Measurements from ENCODE around the gene SEPTIN8. TPM values are rescaled to one million over a fixed set of nuclear protein-coding genes. Genes with fewer than 3 reads are reported as not detected.

The SEPTIN8 gene
- polyA plus RNA-seq, 1 donor (not counting 4 experiments of a cell fraction or from before 2014, with no cell fraction given): 46.4 TPM

GRCh38 chr5:132751971-132752580 lies 25.0 kb downstream of the SEPTIN8 start:
- dilution Hi-C loops (cut with MboI; ENCODE audit: extremely low pct_ligation_motif_present, low sequenced_read_pairs): no loop called here
- Histone ChIP-seq H3K9me1 (ENCODE audit: control insufficient read depth, extremely low read depth, insufficient read depth, low read length) (no peaks in the 10 kb centered on the region), H3K4me3 (ENCODE audit: control insufficient read depth in 2 of 3, extremely low read depth in 1 of 3, insufficient read depth in 2 of 3, low read depth in 1 of 3, low read length in 3 of 3) (no peak overlapping the region), H3K27me3 (ENCODE audit: control insufficient read depth, extremely low read depth, insufficient read depth, low read length) (no peaks in the 10 kb centered on the region), H3K9me3 (ENCODE audit: control insufficient read depth, low read depth, low read length) (no peaks in the 10 kb centered on the region), H2AFZ (ENCODE audit: control insufficient read depth, low read length) (no peak overlapping the region), H3K4me2 (ENCODE audit: control insufficient read depth, extremely low read depth, insufficient read depth, low read depth, low read length) (no peak overlapping the region), H3K9ac (ENCODE audit: control insufficient read depth, extremely low read depth, insufficient read depth, low read length) (no peak overlapping the region), H3K36me3 (ENCODE audit: control insufficient read depth in 2 of 2, extremely low read depth in 1 of 2, insufficient read depth in 2 of 2, low read length in 2 of 2) (peaks cover 0 to under 1% of the 10 kb centered on the region in 2 experiments), H3K4me1 (ENCODE audit: control insufficient read depth, extremely low read depth, insufficient read depth, low read length) (peaks cover under 1% of the 10 kb centered on the region), H3K79me2 (ENCODE audit: control insufficient read depth, insufficient read depth, low read length) (no peaks in the 10 kb centered on the region), H4K20me1 (ENCODE audit: control insufficient read depth, extremely low read depth, insufficient read depth, low read length) (no peaks in the 10 kb centered on the region), H3K27ac (ENCODE audit: control insufficient read depth, insufficient read depth, low read length) (no peak overlapping the region)
- FAIRE-seq: no peak
- DNase-seq (ENCODE audit: low read depth, low spot score): no peak
- no peak for TF ChIP-seq EZH2 (IDR thresholded peaks at IDR 0.05; ENCODE audit: low read length)
- TF ChIP-seq CTCF (optimal IDR thresholded peaks at IDR 0.05 in 1 of 3, IDR thresholded peaks at IDR 0.05 in 1 of 3, conservative IDR thresholded peaks at IDR 0.05 in 1 of 3; ENCODE audit: extremely low read depth in 1 of 3, insufficient read depth in 2 of 3, low read length in 3 of 3): no peak

- H2AFZ ChIP-seq (ENCODE audit: control insufficient read depth, low read length): no peak overlapping the region
- H3K4me2 ChIP-seq (ENCODE audit: control insufficient read depth, extremely low read depth, insufficient read depth, low read depth, low read length): no peak overlapping the region
- no peaks in the 10 kb centered on the region for H3K9me3 ChIP-seq (ENCODE audit: control insufficient read depth, low read depth, low read length)
- no peak overlapping the region for H3K9ac ChIP-seq (ENCODE audit: control insufficient read depth, extremely low read depth, insufficient read depth, low read length)
- no peak for TF ChIP-seq CTCF (optimal IDR thresholded peaks at IDR 0.05 in 1 of 3, IDR thresholded peaks at IDR 0.05 in 1 of 3, conservative IDR thresholded peaks at IDR 0.05 in 1 of 3; ENCODE audit: extremely low read depth in 1 of 3, insufficient read depth in 2 of 3, low read length in 3 of 3)
- no peak for TF ChIP-seq EZH2 (IDR thresholded peaks at IDR 0.05; ENCODE audit: low read length)
- DNase-seq (ENCODE audit: low read depth, low spot score) (no peak), FAIRE-seq (no peak)
- peaks cover 2% of the 10 kb centered on the region for H3K4me1 ChIP-seq (ENCODE audit: control insufficient read depth, extremely low read depth, insufficient read depth, low read length)
- H3K79me2 ChIP-seq (ENCODE audit: control insufficient read depth, insufficient read depth, low read length): no peaks in the 10 kb centered on the region
- no peaks in the 10 kb centered on the region for H3K9me1 ChIP-seq (ENCODE audit: control insufficient read depth, extremely low read depth, insufficient read depth, low read length)
- H4K20me1 ChIP-seq (ENCODE audit: control insufficient read depth, extremely low read depth, insufficient read depth, low read length): no peaks in the 10 kb centered on the region
- no peak overlapping the region for H3K27ac ChIP-seq (ENCODE audit: control insufficient read depth, insufficient read depth, low read length)
- dilution Hi-C loops (cut with MboI; ENCODE audit: extremely low pct_ligation_motif_present, low sequenced_read_pairs): no loop called here
- no peak overlapping the region for H3K4me3 ChIP-seq (ENCODE audit: control insufficient read depth in 2 of 3, extremely low read depth in 1 of 3, insufficient read depth in 2 of 3, low read depth in 1 of 3, low read length in 3 of 3)
- no peaks in the 10 kb centered on the region for H3K27me3 ChIP-seq (ENCODE audit: control insufficient read depth, extremely low read depth, insufficient read depth, low read length)
- H3K36me3 ChIP-seq (ENCODE audit: control insufficient read depth in 2 of 2, extremely low read depth in 1 of 2, insufficient read depth in 2 of 2, low read length in 2 of 2): no peaks in the 10 kb centered on the region
Measured at GRCh38 chr5:132751444-132751843, 25.6 kb downstream of the SEPTIN8 start.
